ENCODE results near the gene RHBG. TPM values are rescaled to one million over a fixed set of nuclear protein-coding genes. Genes with fewer than 3 reads are reported as not detected.

The RHBG gene
- total and polyA plus RNA-seq, 7 experiments from 2014 or later, result not detected

DNA sequence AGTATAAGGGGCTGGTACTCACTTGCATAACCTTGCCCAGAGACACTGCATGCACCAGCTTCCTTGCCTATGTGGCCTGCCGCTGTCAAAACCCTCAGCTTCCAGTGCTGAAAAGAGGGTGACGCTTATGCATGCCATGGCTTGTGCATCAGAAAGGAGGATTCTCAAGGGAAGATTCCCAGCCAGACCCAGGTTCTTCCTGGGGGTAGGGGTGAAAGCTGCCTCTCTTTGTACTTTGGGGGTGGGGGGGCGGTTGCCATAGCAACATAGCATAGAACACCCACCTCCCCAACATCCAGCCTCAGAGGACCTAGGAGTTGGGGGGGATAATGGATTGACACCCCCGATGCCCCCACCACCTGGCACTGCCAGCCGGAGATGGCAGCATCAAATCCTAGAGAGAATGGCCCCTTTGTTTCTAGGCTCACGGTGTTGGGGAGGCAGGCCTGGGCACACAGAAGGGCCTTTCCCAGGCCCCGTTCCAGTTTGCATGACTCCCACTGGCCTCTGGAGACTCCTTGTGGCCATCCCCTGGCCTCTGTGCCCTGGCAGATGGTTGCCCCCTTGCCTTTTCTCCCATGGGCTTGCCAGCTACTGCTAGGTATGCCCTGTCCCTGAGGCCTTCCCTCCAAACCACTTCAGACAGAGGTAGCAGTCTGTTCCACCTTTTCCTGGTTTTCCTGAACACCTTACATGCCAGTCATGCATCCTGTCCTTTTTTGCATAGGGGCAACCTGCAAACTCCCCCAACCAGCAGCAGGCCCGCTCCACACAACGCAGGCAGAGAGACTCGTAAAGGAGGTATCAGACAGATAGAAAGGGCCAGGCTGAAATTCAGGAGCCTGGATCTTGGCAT, 44.6 kb downstream of the RHBG start:
- DNase-seq, result no peak
- no peak overlapping the region for H3K27ac ChIP-seq (ENCODE audit: low read depth, low read length)
- peaks cover 0 to under 1% of the 10 kb centered on the region in 2 donors for H3K27me3 ChIP-seq (ENCODE audit: control insufficient read depth in 2 of 2, insufficient read depth in 2 of 2, low read length in 2 of 2)
- no peak overlapping the region for H3K4me3 ChIP-seq (ENCODE audit: low read length)
- no peaks in the 10 kb centered on the region for H3K36me3 Mint-ChIP-seq
- POLR2A ChIA-PET, result no interaction called here
- intact Hi-C loops (cut with micrococcal nuclease), result no loop called here
- H3K4me1 ChIP-seq (ENCODE audit: control insufficient read depth in 2 of 2, insufficient read depth in 2 of 2, low read length in 2 of 2), result no peaks in the 10 kb centered on the region
- ATAC-seq, result no peak
- no peaks in the 10 kb centered on the region for H3K4me1 Mint-ChIP-seq
- peaks cover 0 to 6% (median 0%) of the 10 kb centered on the region in 11 donors for H3K9me3 Mint-ChIP-seq
- H3K36me3 ChIP-seq (ENCODE audit: control insufficient read depth in 2 of 3, insufficient read depth in 3 of 3, low read length in 3 of 3), result no peaks in the 10 kb centered on the region
- H3K9me3 ChIP-seq (ENCODE audit: control insufficient read depth in 2 of 3, low read length in 3 of 3), result no peaks in the 10 kb centered on the region
- peaks cover 60 to 77% (median 70%) of the 10 kb centered on the region in 5 donors for H3K27me3 Mint-ChIP-seq
- no peak overlapping the region for H3K4me3 Mint-ChIP-seq
- H3K27ac Mint-ChIP-seq, result no peak overlapping the region
- CTCF ChIA-PET, result interaction anchor here (1.8 kb wide), 1 partner anchor 28 kb away, joined by 6 read pairs; no protein-coding TSS in a partner anchor

GRCh38 chr1:156414461-156415064, 45.6 kb downstream of the RHBG start:
- DNase-seq, result peak in 1 of 9 donors; percentile 51
- peaks cover 0 to 3% of the 10 kb centered on the region in 2 donors for H3K27me3 ChIP-seq (ENCODE audit: control insufficient read depth in 2 of 2, insufficient read depth in 2 of 2, low read length in 2 of 2)
- H3K27ac Mint-ChIP-seq, result peak overlapping the region in 1 of 9 donors; percentile 35

GRCh38 chr1:156416993-156417392, 48.0 kb downstream of the RHBG start:
- H3K9me3 ChIP-seq (ENCODE audit: control insufficient read depth in 2 of 3, low read length in 3 of 3), result no peaks in the 10 kb centered on the region
- peaks cover 15 to 22% of the 10 kb centered on the region in 2 donors for H3K4me1 ChIP-seq (ENCODE audit: control insufficient read depth in 2 of 2, insufficient read depth in 2 of 2, low read length in 2 of 2)
- no peak for DNase-seq
- H3K27me3 Mint-ChIP-seq, result peaks cover 60 to 87% (median 76%) of the 10 kb centered on the region in 5 donors
- H3K36me3 ChIP-seq (ENCODE audit: control insufficient read depth in 2 of 3, insufficient read depth in 3 of 3, low read length in 3 of 3), result no peaks in the 10 kb centered on the region
- H3K27ac ChIP-seq (ENCODE audit: low read depth, low read length), result no peak overlapping the region
- no peak overlapping the region for H3K27ac Mint-ChIP-seq
- H3K4me3 Mint-ChIP-seq, result no peak overlapping the region
- H3K36me3 Mint-ChIP-seq, result peaks cover 0 to 7% (median 0%) of the 10 kb centered on the region in 5 donors
- H3K27me3 ChIP-seq (ENCODE audit: control insufficient read depth in 2 of 2, insufficient read depth in 2 of 2, low read length in 2 of 2), result peaks cover 0 to 25% of the 10 kb centered on the region in 2 donors
- peaks cover 0 to 6% (median 0%) of the 10 kb centered on the region in 11 donors for H3K9me3 Mint-ChIP-seq
- no peak overlapping the region for H3K4me3 ChIP-seq (ENCODE audit: low read length)
- CTCF ChIA-PET, result no interaction called here
- POLR2A ChIA-PET, result no interaction called here
- no peak for ATAC-seq
- H3K4me1 Mint-ChIP-seq, result peaks cover 7 to 25% (median 13%) of the 10 kb centered on the region in 7 donors
- intact Hi-C loops (cut with micrococcal nuclease), result no loop called here

More at GRCh38 chr1:156414461-156415064, 45.6 kb downstream of the RHBG start:
- H3K9me3 ChIP-seq (ENCODE audit: control insufficient read depth in 2 of 3, low read length in 3 of 3), result no peaks in the 10 kb centered on the region
- no peak overlapping the region for H3K27ac ChIP-seq (ENCODE audit: low read depth, low read length)
- no peaks in the 10 kb centered on the region for H3K36me3 ChIP-seq (ENCODE audit: control insufficient read depth in 2 of 3, insufficient read depth in 3 of 3, low read length in 3 of 3)
- no peak overlapping the region for H3K4me3 ChIP-seq (ENCODE audit: low read length)
- ATAC-seq, result no peak
- intact Hi-C loops (cut with micrococcal nuclease), result no loop called here
- POLR2A ChIA-PET, result no interaction called here
- no peak overlapping the region for H3K4me3 Mint-ChIP-seq
- peaks cover 0 to 6% (median 0%) of the 10 kb centered on the region in 11 donors for H3K9me3 Mint-ChIP-seq
- no peaks in the 10 kb centered on the region for H3K36me3 Mint-ChIP-seq
- CTCF ChIA-PET, result interaction anchor here (0.9 to 1.8 kb wide), 3 partner anchors 29 to 213 kb away, joined by 3 to 6 read pairs (median 6); no protein-coding TSS in a partner anchor
- peaks cover 0 to 5% (median under 1%) of the 10 kb centered on the region in 7 donors for H3K4me1 Mint-ChIP-seq
- H3K27me3 Mint-ChIP-seq, result peaks cover 62 to 82% (median 74%) of the 10 kb centered on the region in 5 donors
- H3K4me1 ChIP-seq (ENCODE audit: control insufficient read depth in 2 of 2, insufficient read depth in 2 of 2, low read length in 2 of 2), result peaks cover 0 to 3% of the 10 kb centered on the region in 2 donors

DNA sequence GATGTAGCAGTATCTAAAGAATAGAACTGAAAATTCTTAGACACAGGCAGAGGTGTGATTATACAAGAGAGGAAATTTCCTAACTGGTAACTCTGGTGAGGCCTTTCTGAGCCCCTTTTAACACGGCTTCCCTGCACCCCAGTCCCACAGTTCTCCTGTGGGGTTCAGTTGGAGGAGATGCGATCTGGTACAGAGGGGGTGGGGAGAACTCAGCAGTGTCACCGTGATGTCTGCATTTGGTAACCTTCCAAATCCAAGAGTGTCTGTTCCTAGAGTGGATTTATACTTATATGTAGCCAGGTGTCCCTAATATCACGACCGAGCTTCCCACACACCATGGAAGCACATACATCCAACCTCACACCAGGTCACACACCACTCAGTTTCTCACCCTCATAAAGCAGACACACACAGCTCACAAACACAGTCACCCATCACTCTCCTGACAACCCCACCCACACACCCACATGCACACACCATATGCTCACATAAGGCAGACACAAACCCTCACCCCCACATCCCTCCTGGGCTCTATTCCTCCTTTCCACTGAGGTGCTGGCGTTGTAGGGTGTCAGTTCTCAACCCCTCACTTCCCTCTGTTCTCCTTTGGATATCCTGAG, 48.5 kb downstream of the RHBG start:
- H3K4me1 ChIP-seq (ENCODE audit: control insufficient read depth in 2 of 2, insufficient read depth in 2 of 2, low read length in 2 of 2), result peaks cover 15 to 24% of the 10 kb centered on the region in 2 donors
- no peak overlapping the region for H3K4me3 Mint-ChIP-seq
- CTCF ChIA-PET, result no interaction called here

DNA sequence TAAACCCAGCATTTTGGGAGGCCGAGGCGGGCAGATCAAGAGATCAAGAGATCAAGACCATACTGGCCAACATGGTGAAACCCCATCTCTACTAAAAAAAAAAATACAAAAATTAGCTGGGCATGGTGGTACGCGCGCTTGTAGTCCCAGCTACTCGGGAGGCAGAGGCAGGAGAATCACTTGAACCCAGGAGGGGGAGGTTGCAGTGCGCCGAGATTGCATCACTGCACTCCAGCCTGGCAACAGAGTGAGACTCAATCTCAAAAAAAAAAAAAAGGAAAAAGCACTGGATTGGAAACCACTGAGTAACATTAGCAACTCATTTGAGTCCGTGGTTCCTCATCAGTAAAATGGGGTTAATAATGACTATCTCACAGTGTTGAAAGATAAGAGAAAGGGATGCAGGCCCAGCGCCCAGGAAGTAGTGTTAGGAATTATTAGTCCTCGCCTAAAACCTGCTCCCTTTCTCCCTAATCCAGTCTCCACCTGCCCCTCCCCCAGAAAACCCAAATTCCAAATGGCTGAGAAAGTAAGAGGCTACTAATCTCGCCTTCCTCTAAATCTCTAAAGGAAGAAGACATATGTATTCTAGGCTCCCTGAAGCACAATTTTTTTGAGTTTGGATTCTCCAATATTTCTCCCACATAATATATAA, 49.5 kb downstream of the RHBG start:
- H3K27ac Mint-ChIP-seq, result no peak overlapping the region
- Histone ChIP-seq H3K4me1 (ENCODE audit: control insufficient read depth in 2 of 2, insufficient read depth in 2 of 2, low read length in 2 of 2) (peaks cover 15 to 24% of the 10 kb centered on the region in 2 donors), H3K4me3 (ENCODE audit: low read length) (no peak overlapping the region), H3K9me3 (ENCODE audit: control insufficient read depth in 2 of 3, low read length in 3 of 3) (no peaks in the 10 kb centered on the region), H3K36me3 (ENCODE audit: control insufficient read depth in 2 of 3, insufficient read depth in 3 of 3, low read length in 3 of 3) (no peaks in the 10 kb centered on the region), H3K27me3 (ENCODE audit: control insufficient read depth in 2 of 2, insufficient read depth in 2 of 2, low read length in 2 of 2) (peaks cover 0 to 30% of the 10 kb centered on the region in 2 donors), H3K27ac (ENCODE audit: low read depth, low read length) (no peak overlapping the region)
- peak overlapping the region in 1 of 10 donors; percentile 84 for H3K4me3 Mint-ChIP-seq
- H3K4me1 Mint-ChIP-seq, result peaks cover 9 to 28% (median 15%) of the 10 kb centered on the region in 7 donors
- H3K27me3 Mint-ChIP-seq, result peaks cover 70 to 89% (median 82%) of the 10 kb centered on the region in 5 donors
- ChIA-PET CTCF (interaction anchor here (0.6 to 2.8 kb wide), 3 partner anchors 28 to 47 kb away, joined by 3 to 11 read pairs (median 5); no protein-coding TSS in a partner anchor), POLR2A (interaction anchor here (0.7 kb wide), 1 partner anchor 11 kb away, joined by 3 read pairs; no protein-coding TSS in a partner anchor)
- ATAC-seq (no peak), DNase-seq (no peak)
- peaks cover 0 to 6% (median 0%) of the 10 kb centered on the region in 11 donors for H3K9me3 Mint-ChIP-seq
- intact Hi-C loops (cut with micrococcal nuclease), result loop anchor here in 1 of 2 donors (2.0 kb wide), 1 partner anchor 34 kb away; no protein-coding TSS in a partner anchor
- peaks cover 0 to 7% (median 0%) of the 10 kb centered on the region in 5 donors for H3K36me3 Mint-ChIP-seq

More for the DNA sequence above, 48.5 kb downstream of the RHBG start:
- Histone ChIP-seq H3K9me3 (ENCODE audit: control insufficient read depth in 2 of 3, low read length in 3 of 3) (no peaks in the 10 kb centered on the region), H3K27ac (ENCODE audit: low read depth, low read length) (no peak overlapping the region), H3K36me3 (ENCODE audit: control insufficient read depth in 2 of 3, insufficient read depth in 3 of 3, low read length in 3 of 3) (no peaks in the 10 kb centered on the region), H3K4me3 (ENCODE audit: low read length) (no peak overlapping the region), H3K27me3 (ENCODE audit: control insufficient read depth in 2 of 2, insufficient read depth in 2 of 2, low read length in 2 of 2) (peaks cover 0 to 28% of the 10 kb centered on the region in 2 donors)
- DNase-seq (no peak), ATAC-seq (no peak)
- H3K9me3 Mint-ChIP-seq, result peaks cover 0 to 6% (median 0%) of the 10 kb centered on the region in 11 donors
- peaks cover 0 to 7% (median 0%) of the 10 kb centered on the region in 5 donors for H3K36me3 Mint-ChIP-seq
- intact Hi-C loops (cut with micrococcal nuclease), result loop anchor here in 1 of 2 donors (2.0 kb wide), 1 partner anchor 33 kb away; no protein-coding TSS in a partner anchor
- H3K4me1 Mint-ChIP-seq, result peaks cover 9 to 28% (median 15%) of the 10 kb centered on the region in 7 donors
- H3K27me3 Mint-ChIP-seq, result peaks cover 60 to 86% (median 79%) of the 10 kb centered on the region in 5 donors
- POLR2A ChIA-PET, result no interaction called here
- no peak overlapping the region for H3K27ac Mint-ChIP-seq

Measured in naive thymus-derived CD4-positive, alpha-beta T cell (primary cell).